Measurements from ENCODE around the gene HNRNPA1. TPM values are rescaled to one million over a fixed set of nuclear protein-coding genes. Genes with fewer than 3 reads are reported as not detected.

HNRNPA1 gene
- total and polyA plus RNA-seq, 2 donors (not counting 3 experiments of a cell fraction or from before 2014, with no cell fraction given), result 566 to 1,470 TPM

DNA sequence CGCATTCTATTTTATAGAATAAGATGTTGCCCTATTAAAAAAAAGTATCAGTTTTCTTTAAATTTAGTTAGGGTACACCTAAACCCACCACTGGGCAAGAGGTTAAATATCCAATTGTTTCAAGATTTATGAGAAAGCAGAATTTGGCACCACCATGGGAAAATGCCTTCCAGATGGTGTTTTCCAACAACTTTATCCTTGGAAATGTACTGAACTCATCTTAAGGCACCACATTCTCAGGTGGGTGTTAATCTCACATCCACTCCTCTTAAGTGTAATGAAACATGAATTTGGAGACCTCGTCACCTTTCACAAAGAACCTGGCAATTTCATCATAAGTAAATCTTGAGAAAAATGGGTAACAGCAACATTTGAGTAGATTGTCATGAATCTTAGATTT, 13.7 kb upstream of the HNRNPA1 start:
- CTCF ChIA-PET, result interaction anchor here (2.0 to 2.3 kb wide), 2 partner anchors 15 to 58 kb away, joined by 4 to 10 read pairs; partner anchors contain the start of gene COPZ1
- Histone ChIP-seq H3K4me2 (ENCODE audit: insufficient read depth, low read length) (no peak overlapping the region), H3K36me3 (ENCODE audit: control insufficient read depth in 2 of 2, extremely low read depth in 1 of 2, insufficient read depth in 2 of 2, low read length in 2 of 2) (no peaks in the 10 kb centered on the region), H3K27me3 (ENCODE audit: control insufficient read depth in 2 of 2, insufficient read depth in 2 of 2, low read length in 2 of 2) (no peaks in the 10 kb centered on the region), H3K27ac (ENCODE audit: insufficient read depth, low read depth, low read length) (no peak overlapping the region), H2AFZ (ENCODE audit: low read depth, low read length) (no peak overlapping the region), H3K4me1 (ENCODE audit: control insufficient read depth, extremely low read depth, insufficient read depth, low read length) (peaks cover 11% of the 10 kb centered on the region), H4K20me1 (replicated peaks; ENCODE audit: control insufficient read depth, extremely low read depth, insufficient read depth, low read length) (no peaks in the 10 kb centered on the region), H3K9me1 (replicated peaks; ENCODE audit: control insufficient read depth, extremely low read depth, insufficient read depth, low read length) (no peaks in the 10 kb centered on the region), H3K4me3 (replicated peaks in 1 of 3; ENCODE audit: insufficient read depth in 1 of 3, low read depth in 1 of 3, low read length in 3 of 3) (no peak overlapping the region), H3K9ac (replicated peaks; ENCODE audit: extremely low read depth, insufficient read depth, low read length) (no peak overlapping the region), H3K9me3 (replicated peaks; ENCODE audit: control insufficient read depth, insufficient read depth, low read length) (no peaks in the 10 kb centered on the region), H3K79me2 (ENCODE audit: control insufficient read depth, insufficient read depth, low read length) (peaks cover 19% of the 10 kb centered on the region)
- intact Hi-C loops (cut with micrococcal nuclease), result no loop called here
- POLR2A ChIA-PET, result no interaction called here
- dilution Hi-C loops (cut with MboI; ENCODE audit: extremely low pct_ligation_motif_present, low sequenced_read_pairs), result no loop called here
- TF ChIP-seq POLR2A (IDR thresholded peaks at IDR 0.05; ENCODE audit: low read depth, low read length) (no peak), EZH2 (IDR thresholded peaks at IDR 0.05; ENCODE audit: borderline replicate concordance, low read depth, low read length, severe bottlenecking) (no peak), MAX (IDR thresholded peaks at IDR 0.05; ENCODE audit: insufficient read depth, insufficient read length) (no peak), GATA2 (IDR thresholded peaks at IDR 0.05; ENCODE audit: insufficient read depth, insufficient read length, low read depth, low read length) (no peak), JUN (IDR thresholded peaks at IDR 0.05; ENCODE audit: borderline replicate concordance, insufficient read depth, insufficient read length, low read depth) (no peak), FOS (IDR thresholded peaks at IDR 0.05; ENCODE audit: borderline replicate concordance, insufficient read depth, low read length) (no peak), POLR2AphosphoS5 (IDR thresholded peaks at IDR 0.05; ENCODE audit: insufficient read depth, low read depth, low read length) (no peak), MYC (IDR thresholded peaks at IDR 0.05; ENCODE audit: low read depth, low read length) (no peak), CTCF (IDR thresholded peaks at IDR 0.05; ENCODE audit: extremely low read depth in 1 of 2, insufficient read depth in 1 of 2, low read depth in 1 of 2, low read length in 2 of 2) (no peak)
- FAIRE-seq, result no peak
- no peak for DNase-seq (ENCODE audit: low read depth, low spot score)
- BruUV-seq (replicated peaks), result no TSS peak
